ENCODE measurements around the gene SGF29. TPM values are rescaled to one million over a fixed set of nuclear protein-coding genes. Genes with fewer than 3 reads are reported as not detected.

Gene SGF29
- total RNA-seq, 6 experiments from 2014 or later = 14.5 to 17.9 (median 15.4) TPM

DNA sequence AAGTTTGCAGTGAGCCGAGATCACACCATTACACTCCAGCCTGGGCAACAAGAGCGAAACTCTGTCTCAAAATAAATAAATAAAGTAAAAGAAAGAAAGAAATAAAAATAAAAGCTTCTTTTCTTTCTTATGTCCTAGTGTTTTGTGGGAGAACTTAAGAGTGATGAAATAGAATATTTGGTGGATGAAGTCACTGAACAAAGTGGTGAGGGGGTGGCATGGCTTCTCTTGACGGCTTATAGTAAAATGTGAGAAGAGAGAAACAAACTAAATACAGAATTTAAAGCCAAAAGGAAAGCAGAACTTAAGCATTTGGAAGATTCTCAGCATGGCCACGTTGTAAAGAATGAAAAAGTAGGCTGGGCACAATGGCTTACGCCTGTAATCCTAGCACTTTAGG lies 15.3 kb downstream of the SGF29 start:
- no peak overlapping the region for H3K27ac ChIP-seq
- no peaks in the 10 kb centered on the region for H3K9me3 ChIP-seq
- no peaks in the 10 kb centered on the region for H3K27me3 ChIP-seq
- TF ChIP-seq POLR2A (IDR thresholded peaks at IDR 0.05) = no peak
- TF ChIP-seq, protein P1, sequence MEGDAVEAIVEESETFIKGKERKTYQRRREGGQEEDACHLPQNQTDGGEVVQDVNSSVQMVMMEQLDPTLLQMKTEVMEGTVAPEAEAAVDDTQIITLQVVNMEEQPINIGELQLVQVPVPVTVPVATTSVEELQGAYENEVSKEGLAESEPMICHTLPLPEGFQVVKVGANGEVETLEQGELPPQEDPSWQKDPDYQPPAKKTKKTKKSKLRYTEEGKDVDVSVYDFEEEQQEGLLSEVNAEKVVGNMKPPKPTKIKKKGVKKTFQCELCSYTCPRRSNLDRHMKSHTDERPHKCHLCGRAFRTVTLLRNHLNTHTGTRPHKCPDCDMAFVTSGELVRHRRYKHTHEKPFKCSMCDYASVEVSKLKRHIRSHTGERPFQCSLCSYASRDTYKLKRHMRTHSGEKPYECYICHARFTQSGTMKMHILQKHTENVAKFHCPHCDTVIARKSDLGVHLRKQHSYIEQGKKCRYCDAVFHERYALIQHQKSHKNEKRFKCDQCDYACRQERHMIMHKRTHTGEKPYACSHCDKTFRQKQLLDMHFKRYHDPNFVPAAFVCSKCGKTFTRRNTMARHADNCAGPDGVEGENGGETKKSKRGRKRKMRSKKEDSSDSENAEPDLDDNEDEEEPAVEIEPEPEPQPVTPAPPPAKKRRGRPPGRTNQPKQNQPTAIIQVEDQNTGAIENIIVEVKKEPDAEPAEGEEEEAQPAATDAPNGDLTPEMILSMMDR (IDR thresholded peaks at IDR 0.05) = no peak
- H3K4me3 ChIP-seq = no peak overlapping the region
- DNase-seq (no peak), ATAC-seq (no peak)
- H3K4me1 ChIP-seq = no peaks in the 10 kb centered on the region
- intact Hi-C loops (cut with DNase I) = no loop called here
- WGBS (ENCODE audit: insufficient coverage, low coverage, low lambda C conversion rate, missing lambda C conversion rate) = 89% methylated on average over 5 of the region's 5 CpGs
- H3K36me3 ChIP-seq = no peaks in the 10 kb centered on the region

DNA sequence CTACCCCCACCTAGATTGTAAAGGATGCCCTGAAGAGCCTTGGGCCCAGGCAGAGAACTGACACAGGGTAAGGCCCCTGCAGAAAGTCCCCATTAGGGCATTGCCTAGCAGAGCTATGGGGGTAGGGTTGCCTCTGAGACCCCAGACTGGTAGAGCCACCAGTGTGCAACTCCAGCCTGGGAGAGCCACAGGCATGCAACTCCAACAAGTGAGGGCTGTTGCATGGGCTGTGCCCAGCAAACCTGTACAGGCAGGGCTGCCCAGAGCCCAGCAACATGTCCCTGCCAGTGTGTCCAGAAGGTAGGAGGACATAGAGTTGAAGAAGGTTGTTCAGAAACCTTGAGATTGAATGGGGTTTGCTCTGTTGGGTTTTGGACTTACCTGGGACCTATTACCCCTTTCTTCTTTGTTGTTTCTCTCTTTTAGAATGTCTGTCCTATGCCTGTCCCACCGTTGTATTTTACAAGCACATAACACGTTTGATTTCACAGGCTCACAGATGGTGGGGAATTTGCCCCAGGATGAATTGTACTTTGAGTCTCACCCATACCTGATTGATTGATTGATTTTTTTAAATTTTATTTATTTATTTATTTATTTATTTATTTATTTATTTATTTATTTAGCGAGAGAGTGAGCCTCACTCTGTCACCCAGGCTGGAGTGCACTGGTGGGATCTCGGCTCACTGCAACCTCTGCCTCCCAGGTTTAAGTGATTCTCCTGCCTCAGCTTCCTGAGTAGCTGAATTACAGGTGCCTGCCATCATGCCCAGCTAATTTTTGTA lies 16.4 kb downstream of the SGF29 start:
- no peak for DNase-seq
- H3K4me1 ChIP-seq = no peaks in the 10 kb centered on the region
- intact Hi-C loops (cut with DNase I) = no loop called here
- no peaks in the 10 kb centered on the region for H3K27me3 ChIP-seq
- no peak for TF ChIP-seq POLR2A (IDR thresholded peaks at IDR 0.05)
- TF ChIP-seq, protein P1 (IDR thresholded peaks at IDR 0.05) = no peak
- H3K36me3 ChIP-seq = no peaks in the 10 kb centered on the region
- H3K9me3 ChIP-seq = no peaks in the 10 kb centered on the region
- no peak overlapping the region for H3K4me3 ChIP-seq
- no peak overlapping the region for H3K27ac ChIP-seq
- WGBS (ENCODE audit: insufficient coverage, low coverage, low lambda C conversion rate, missing lambda C conversion rate) = 67% methylated on average over 1 of the region's 4 CpGs
- ATAC-seq = peak in 2 of 4 donors; percentile 13 to 18

DNA sequence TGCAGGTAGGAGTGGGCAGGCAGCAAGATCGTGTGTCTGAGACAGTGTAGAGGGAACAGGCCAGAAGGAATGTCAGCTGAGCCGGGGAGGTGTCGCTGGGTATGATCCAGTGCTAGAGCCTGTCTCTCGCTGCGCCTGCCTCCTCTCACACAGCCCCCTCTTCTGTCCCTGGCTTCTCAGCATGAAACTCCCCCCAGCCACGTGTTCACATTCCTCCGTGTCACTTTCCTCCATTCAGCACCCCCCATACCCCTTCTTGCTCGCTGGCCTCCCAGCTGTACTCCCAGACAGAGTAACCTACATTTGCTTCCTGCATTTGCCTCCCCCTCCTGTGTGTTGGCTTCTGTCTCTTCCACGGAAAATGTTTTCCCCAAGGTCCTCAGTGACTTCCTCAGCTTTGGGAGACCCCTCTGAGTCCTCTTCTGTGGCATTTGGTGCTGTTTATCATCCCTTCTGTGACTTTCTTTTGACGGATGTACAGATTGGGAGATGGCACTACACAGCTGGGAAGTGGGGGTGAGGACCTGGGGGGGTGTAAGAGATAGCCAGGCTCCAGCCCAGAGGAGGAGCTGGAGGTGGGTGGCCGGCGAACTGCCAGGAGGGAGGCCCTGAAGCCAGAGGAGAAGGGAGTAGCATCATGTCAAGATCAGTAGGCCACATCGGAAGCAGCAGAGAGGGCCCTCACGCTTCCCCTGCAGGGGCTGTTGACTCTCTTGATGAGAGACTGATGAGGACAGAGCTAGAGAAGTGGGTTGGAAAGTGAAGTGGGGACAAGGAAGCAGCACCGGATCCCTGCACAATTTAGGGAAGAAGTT lies 19.2 kb downstream of the SGF29 start:
- peak in 3 of 4 donors; percentile 14 to 42 (median 22) for ATAC-seq
- no peaks in the 10 kb centered on the region for H3K9me3 ChIP-seq
- 68% methylated on average over 9 of the region's 15 CpGs for WGBS (ENCODE audit: insufficient coverage, low coverage, low lambda C conversion rate, missing lambda C conversion rate)
- no peaks in the 10 kb centered on the region for H3K4me1 ChIP-seq
- no peak for TF ChIP-seq POLR2A (IDR thresholded peaks at IDR 0.05)
- TF ChIP-seq, protein P1 (IDR thresholded peaks at IDR 0.05) = no peak
- H3K36me3 ChIP-seq = no peaks in the 10 kb centered on the region
- no peak for DNase-seq
- H3K4me3 ChIP-seq = no peak overlapping the region
- intact Hi-C loops (cut with DNase I) = no loop called here
- H3K27me3 ChIP-seq = no peaks in the 10 kb centered on the region
- no peak overlapping the region for H3K27ac ChIP-seq

DNA sequence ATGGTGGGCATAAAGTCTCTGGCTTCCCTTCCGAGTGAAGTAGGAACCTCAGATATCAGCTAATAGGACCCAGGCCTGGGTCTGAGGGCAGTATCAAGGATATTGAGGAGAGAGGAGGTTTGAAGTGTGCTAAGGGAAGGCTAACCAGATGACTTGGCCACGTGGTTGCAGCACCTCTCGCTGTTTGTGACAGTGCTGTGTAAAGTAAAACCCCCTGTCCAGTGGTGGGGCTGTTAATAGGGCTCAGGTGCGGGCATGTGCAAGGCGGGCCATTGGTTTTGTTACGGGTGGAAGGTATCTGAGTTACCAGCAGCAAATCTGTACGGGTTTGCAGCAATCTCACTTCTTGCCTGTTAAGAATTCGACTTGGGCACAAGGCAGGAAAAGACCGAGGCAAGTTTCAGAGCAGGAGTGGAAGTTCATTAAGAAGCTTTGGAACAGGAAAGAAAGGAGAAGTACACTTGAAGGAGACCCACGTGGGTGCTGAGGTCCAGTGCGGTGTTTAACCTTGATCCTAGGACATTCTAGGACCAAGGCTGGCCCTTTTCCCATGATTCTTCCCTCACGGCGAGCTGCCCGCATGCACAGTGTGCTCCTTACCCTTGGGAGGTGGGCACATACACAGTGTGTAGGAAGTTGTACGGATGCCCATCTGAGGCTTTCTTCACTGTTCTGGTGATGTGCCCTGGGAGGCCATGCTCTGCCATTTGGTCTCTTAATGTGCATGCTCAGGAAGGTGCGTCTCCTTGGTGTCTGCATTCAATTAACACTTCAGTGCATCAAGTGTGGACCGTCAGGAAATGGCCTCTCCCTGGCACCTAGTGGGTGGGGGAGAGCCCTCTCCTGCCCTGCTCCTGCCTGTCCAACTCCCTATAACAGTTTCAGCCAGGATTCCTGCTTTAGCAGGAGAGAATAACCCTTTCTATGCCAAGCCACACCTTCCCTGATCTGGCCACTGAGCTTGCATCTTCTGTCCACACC lies 20.3 kb downstream of the SGF29 start:
- WGBS (ENCODE audit: insufficient coverage, low coverage, low lambda C conversion rate, missing lambda C conversion rate) = 60% methylated on average over 5 of the region's 17 CpGs
- Histone ChIP-seq H3K4me3 (no peak overlapping the region), H3K9me3 (no peaks in the 10 kb centered on the region), H3K36me3 (no peaks in the 10 kb centered on the region), H3K27me3 (no peaks in the 10 kb centered on the region), H3K4me1 (no peaks in the 10 kb centered on the region), H3K27ac (no peak overlapping the region)
- ATAC-seq (peak in 2 of 4 donors; percentile 15 to 28), DNase-seq (no peak)
- intact Hi-C loops (cut with DNase I) = no loop called here
- no peak for TF ChIP-seq POLR2A (IDR thresholded peaks at IDR 0.05)
- TF ChIP-seq, protein P1 (IDR thresholded peaks at IDR 0.05) = no peak
